Omental fat pad (tissue), 4 donors: ENCODE results near the gene CNNM3. TPM values are rescaled to one million over a fixed set of nuclear protein-coding genes. Genes with fewer than 3 reads are reported as not detected.

Experiments used
- ATAC-seq: fragments of 150-250 bp; one replicate; pipeline ENCODE4 v1.9.1; 2016; ENCODE audit warnings: mild to moderate bottlenecking, moderate library complexity; ENCODE audit not compliant: low FRiP score
- DNase-seq: peaks from one replicate; pipeline ENCODE4 v3.0.0-alpha.2; 2019; ENCODE audit warnings: low spot score
- CTCF ChIP-seq, 3 donors: fragments of 450-650 bp; IDR thresholded peaks; one replicate each; pipeline ENCODE4 v1.5.1; 2016 to 2017; ENCODE audit warnings: antibody characterized with exemption in 3 of 3, mild to moderate bottlenecking in 3 of 3, moderate library complexity in 2 of 3
- total RNA-seq, 4 donors: library from RNA; depleted of rRNA; stranded (reverse); fragments of >200 nt; gene quantifications; one replicate each; pipeline ENCODE4 v1.1.0, GENCODE V29; 2016

The CNNM3 gene
- total RNA-seq, 4 donors from 2014 or later = 5.9 to 11.0 (median 9.5) TPM

GRCh38 chr2:96866149-96866548, 50.1 kb downstream of the CNNM3 start:
- ATAC-seq (no peak), DNase-seq (no peak)
- no peak for TF ChIP-seq CTCF (IDR thresholded peaks at IDR 0.05)

GRCh38 chr2:96866586-96866985, 50.5 kb downstream of the CNNM3 start:
- ATAC-seq (no peak), DNase-seq (no peak)
- TF ChIP-seq CTCF (IDR thresholded peaks at IDR 0.05) = no peak

- DNase-seq (no peak), ATAC-seq (no peak)
- no peak for TF ChIP-seq CTCF (IDR thresholded peaks at IDR 0.05)
Observed at GRCh38 chr2:96866986-96867755, 51.1 kb downstream of the CNNM3 start.

- TF ChIP-seq CTCF (IDR thresholded peaks at IDR 0.05) = no peak
- DNase-seq (no peak), ATAC-seq (no peak)
Observed at GRCh38 chr2:96867756-96868554, 51.9 kb downstream of the CNNM3 start.

GRCh38 chr2:96868555-96869280, 52.6 kb downstream of the CNNM3 start:
- no peak for TF ChIP-seq CTCF (IDR thresholded peaks at IDR 0.05)
- DNase-seq = peak; percentile 68
- peak; percentile 55 for ATAC-seq

- DNase-seq = no peak
- ATAC-seq = peak; percentile 62
- TF ChIP-seq CTCF (IDR thresholded peaks at IDR 0.05) = no peak
Observed at GRCh38 chr2:96869281-96869821, 53.3 kb downstream of the CNNM3 start.
